Astrocyte (in vitro differentiated cells and primary cell): Measurements from ENCODE around the gene MMP27. TPM values are rescaled to one million over a fixed set of nuclear protein-coding genes. Genes with fewer than 3 reads are reported as not detected.

Experiments used
- DNase-seq: peaks from one replicate; pipeline ENCODE4 v3.0.0-alpha.2; 2010; ENCODE audit warnings: low read depth
- FAIRE-seq: peaks from 2 replicates; lab custom pipeline; 2011; peaks lifted over from hg19 to GRCh38; lab: Jason Lieb, UNC
- H2AFZ ChIP-seq: 2 replicates; pipeline ENCODE4 v1.6.0; 2012; ENCODE audit warnings: low read depth, low read length, inconsistent platforms
- H3K27ac ChIP-seq: 2 replicates; pipeline ENCODE4 v1.5.1; 2011; ENCODE audit warnings: low read depth, low read length, inconsistent platforms
- H3K27me3 ChIP-seq: 2 replicates; pipeline ENCODE4 v1.6.0; 2011; ENCODE audit warnings: low read length, inconsistent platforms; ENCODE audit not compliant: insufficient read depth
- H3K36me3 ChIP-seq: 2 replicates; pipeline ENCODE4 v1.5.1; 2011; ENCODE audit warnings: low read length, inconsistent platforms; ENCODE audit not compliant: insufficient read depth
- H3K4me1 ChIP-seq: 2 replicates; pipeline ENCODE4 v1.5.1; 2011; ENCODE audit warnings: low read length, inconsistent platforms; ENCODE audit not compliant: insufficient read depth
- H3K4me2 ChIP-seq: 2 replicates; pipeline ENCODE4 v1.6.0; 2012; ENCODE audit warnings: low read length, inconsistent platforms
- H3K4me3 ChIP-seq: 2 replicates; pipeline ENCODE4 v1.5.1; 2011; ENCODE audit warnings: low read depth, mild to moderate bottlenecking, low read length, inconsistent platforms; ENCODE audit not compliant: insufficient read depth
- H3K79me2 ChIP-seq: 2 replicates; pipeline ENCODE4 v1.6.0; 2012; ENCODE audit warnings: mild to moderate bottlenecking, low read length, inconsistent platforms; ENCODE audit not compliant: insufficient read depth
- H3K9ac ChIP-seq: 2 replicates; pipeline ENCODE4 v1.6.0; 2012; ENCODE audit warnings: mild to moderate bottlenecking, low read length, inconsistent platforms
- H3K9me3 ChIP-seq: 2 replicates; pipeline ENCODE4 v1.5.1; 2012; ENCODE audit warnings: low read depth, mild to moderate bottlenecking, low read length, inconsistent platforms; ENCODE audit not compliant: insufficient read depth
- H4K20me1 ChIP-seq: 2 replicates; pipeline ENCODE4 v1.6.0; 2012; ENCODE audit warnings: low read length, inconsistent platforms; ENCODE audit not compliant: insufficient read depth
- H3K27ac Mint-ChIP-seq: one replicate; pipeline ENCODE4 v1.8.0; 2021; ENCODE audit warnings: mild to moderate bottlenecking, mixed read lengths; ENCODE audit not compliant: unreplicated experiment
- H3K27me3 Mint-ChIP-seq: one replicate; pipeline ENCODE4 v1.8.0; 2021; ENCODE audit warnings: low read depth, mixed read lengths; ENCODE audit not compliant: unreplicated experiment
- H3K36me3 Mint-ChIP-seq: one replicate; pipeline ENCODE4 v1.8.0; 2021; ENCODE audit warnings: low read depth, mixed read lengths; ENCODE audit not compliant: unreplicated experiment
- H3K4me1 Mint-ChIP-seq: one replicate; pipeline ENCODE4 v1.8.0; 2021; ENCODE audit warnings: low read depth, mixed read lengths; ENCODE audit not compliant: unreplicated experiment
- H3K4me3 Mint-ChIP-seq: one replicate; pipeline ENCODE4 v1.8.0; 2021; ENCODE audit warnings: mild to moderate bottlenecking, moderate library complexity, mixed read lengths; ENCODE audit not compliant: unreplicated experiment
- H3K9me3 Mint-ChIP-seq: one replicate; pipeline ENCODE4 v1.8.0; 2021; ENCODE audit warnings: mild to moderate bottlenecking, mixed read lengths; ENCODE audit not compliant: unreplicated experiment
- EZH2 ChIP-seq: IDR thresholded peaks from 2 replicates; pipeline ENCODE4 v1.6.1; 2012; ENCODE audit warnings: mild to moderate bottlenecking, low read length, inconsistent platforms; ENCODE audit not compliant: insufficient read depth
- total RNA-seq: library from RNA; stranded (reverse); gene quantifications from 2 replicates; pipeline ENCODE4 v1.2.1, GENCODE V29; 2021
- TF ChIP-seq, protein P1 (sequence below): IDR thresholded peaks from 2 replicates; pipeline ENCODE4 v1.5.1; 2011; ENCODE audit warnings: low read depth, mild to moderate bottlenecking, inconsistent platforms, low read length, moderate library complexity; ENCODE audit not compliant: insufficient read depth

Gene MMP27
- total RNA-seq, 1 donor from 2014 or later = not detected

- Mint-ChIP-seq H3K9me3 (peaks cover 6% of the 10 kb centered on the region), H3K4me1 (no peaks in the 10 kb centered on the region)
Observed at GRCh38 chr11:102654761-102655160, 50.8 kb downstream of the MMP27 start.

GRCh38 chr11:102653744-102654291 lies 51.8 kb downstream of the MMP27 start:
- no peak overlapping the region for H3K4me3 Mint-ChIP-seq
- Histone ChIP-seq H3K9me3 (no peaks in the 10 kb centered on the region), H2AFZ (no peak overlapping the region), H3K4me3 (no peak overlapping the region), H3K9ac (no peak overlapping the region), H3K36me3 (no peaks in the 10 kb centered on the region), H3K27ac (no peak overlapping the region), H3K27me3 (no peaks in the 10 kb centered on the region), H3K4me1 (no peaks in the 10 kb centered on the region), H3K79me2 (no peaks in the 10 kb centered on the region), H3K4me2 (no peak overlapping the region), H4K20me1 (no peaks in the 10 kb centered on the region)
- DNase-seq (peak; percentile 1), FAIRE-seq (peak; percentile 67)
- H3K9me3 Mint-ChIP-seq = peaks cover 6% of the 10 kb centered on the region
- H3K27ac Mint-ChIP-seq = no peak overlapping the region
- H3K27me3 Mint-ChIP-seq = no peaks in the 10 kb centered on the region
- H3K36me3 Mint-ChIP-seq = no peaks in the 10 kb centered on the region
- TF ChIP-seq EZH2 = no peak
- H3K4me1 Mint-ChIP-seq = no peaks in the 10 kb centered on the region

More at GRCh38 chr11:102654761-102655160, 50.8 kb downstream of the MMP27 start:
- H3K4me2 ChIP-seq = no peak overlapping the region
- H3K9ac ChIP-seq = no peak overlapping the region
- H3K36me3 ChIP-seq = no peaks in the 10 kb centered on the region
- Mint-ChIP-seq H3K36me3 (no peaks in the 10 kb centered on the region), H3K4me3 (no peak overlapping the region), H3K27me3 (no peaks in the 10 kb centered on the region), H3K27ac (no peak overlapping the region)
- H3K79me2 ChIP-seq = no peaks in the 10 kb centered on the region
- H3K4me1 ChIP-seq = no peaks in the 10 kb centered on the region
- DNase-seq (no peak), FAIRE-seq (no peak)
- H3K27me3 ChIP-seq = no peaks in the 10 kb centered on the region
- H4K20me1 ChIP-seq = no peaks in the 10 kb centered on the region
- no peaks in the 10 kb centered on the region for H3K9me3 ChIP-seq
- no peak overlapping the region for H3K4me3 ChIP-seq
- no peak overlapping the region for H3K27ac ChIP-seq
- no peak overlapping the region for H2AFZ ChIP-seq
- no peak for TF ChIP-seq EZH2
- TF ChIP-seq, protein P1, sequence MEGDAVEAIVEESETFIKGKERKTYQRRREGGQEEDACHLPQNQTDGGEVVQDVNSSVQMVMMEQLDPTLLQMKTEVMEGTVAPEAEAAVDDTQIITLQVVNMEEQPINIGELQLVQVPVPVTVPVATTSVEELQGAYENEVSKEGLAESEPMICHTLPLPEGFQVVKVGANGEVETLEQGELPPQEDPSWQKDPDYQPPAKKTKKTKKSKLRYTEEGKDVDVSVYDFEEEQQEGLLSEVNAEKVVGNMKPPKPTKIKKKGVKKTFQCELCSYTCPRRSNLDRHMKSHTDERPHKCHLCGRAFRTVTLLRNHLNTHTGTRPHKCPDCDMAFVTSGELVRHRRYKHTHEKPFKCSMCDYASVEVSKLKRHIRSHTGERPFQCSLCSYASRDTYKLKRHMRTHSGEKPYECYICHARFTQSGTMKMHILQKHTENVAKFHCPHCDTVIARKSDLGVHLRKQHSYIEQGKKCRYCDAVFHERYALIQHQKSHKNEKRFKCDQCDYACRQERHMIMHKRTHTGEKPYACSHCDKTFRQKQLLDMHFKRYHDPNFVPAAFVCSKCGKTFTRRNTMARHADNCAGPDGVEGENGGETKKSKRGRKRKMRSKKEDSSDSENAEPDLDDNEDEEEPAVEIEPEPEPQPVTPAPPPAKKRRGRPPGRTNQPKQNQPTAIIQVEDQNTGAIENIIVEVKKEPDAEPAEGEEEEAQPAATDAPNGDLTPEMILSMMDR = no peak

DNA sequence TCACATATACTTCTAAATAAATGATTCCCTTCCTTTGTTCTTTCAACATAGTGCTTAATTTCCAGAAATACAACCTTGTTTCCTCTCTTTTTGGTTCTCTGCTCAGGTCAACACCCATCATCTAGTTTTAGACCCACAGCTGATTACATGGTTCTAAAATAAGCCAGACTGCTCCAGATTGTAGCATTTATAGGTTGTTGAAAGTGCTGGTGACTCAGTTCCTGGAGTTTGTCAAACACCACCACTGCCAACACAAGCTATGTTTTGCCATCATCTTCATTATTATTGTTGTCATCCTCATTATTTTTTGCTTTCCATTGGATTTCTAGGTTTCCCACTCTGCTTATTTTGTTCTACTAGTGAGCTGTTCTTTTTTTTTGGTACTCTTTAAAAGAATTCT lies 58.1 kb downstream of the MMP27 start:
- Mint-ChIP-seq H3K4me1 (no peaks in the 10 kb centered on the region), H3K36me3 (peaks cover 2% of the 10 kb centered on the region), H3K27me3 (no peaks in the 10 kb centered on the region), H3K9me3 (no peaks in the 10 kb centered on the region), H3K4me3 (no peak overlapping the region), H3K27ac (no peak overlapping the region)
- no peaks in the 10 kb centered on the region for H3K79me2 ChIP-seq
- no peak overlapping the region for H3K4me2 ChIP-seq
- H3K4me3 ChIP-seq = no peak overlapping the region
- H3K9me3 ChIP-seq = no peaks in the 10 kb centered on the region
- no peaks in the 10 kb centered on the region for H4K20me1 ChIP-seq
- H3K9ac ChIP-seq = no peak overlapping the region
- no peak overlapping the region for H3K27ac ChIP-seq
- no peaks in the 10 kb centered on the region for H3K36me3 ChIP-seq
- H3K4me1 ChIP-seq = no peaks in the 10 kb centered on the region
- DNase-seq (peak; percentile 1), FAIRE-seq (no peak)
- H3K27me3 ChIP-seq = no peaks in the 10 kb centered on the region
- no peak for TF ChIP-seq EZH2
- TF ChIP-seq, protein P1 = no peak
- no peak overlapping the region for H2AFZ ChIP-seq
